SU-DHL-6 (cell line): Measurements from ENCODE around the gene CARMIL1.

ENCODE experiments used
- H2AFZ ChIP-seq: fragments of 200-600 bp; sonication (generic); 2 replicates; pipeline ENCODE4 v1.6.1; 2014; ENCODE audit warnings: low read depth, mild to moderate bottlenecking, moderate library complexity, mixed read lengths, antibody characterized with exemption, low read length; ENCODE audit not compliant: severe bottlenecking
- H3F3A ChIP-seq: fragments of 200-600 bp; shearing (Covaris generic); 2 replicates; pipeline ENCODE4 v1.6.0; 2016; ENCODE audit warnings: antibody characterized with exemption, mild to moderate bottlenecking; ENCODE audit not compliant: insufficient read depth
- H3K27ac ChIP-seq: fragments of 200-600 bp; sonication (generic); 2 replicates; pipeline ENCODE4 v1.5.1; 2016; ENCODE audit warnings: low read depth, mild to moderate bottlenecking, low read length, moderate library complexity, mixed read lengths
- H3K27me3 ChIP-seq: fragments of 200-600 bp; sonication (generic), shearing (Covaris generic); 2 replicates; pipeline ENCODE4 v1.6.0; 2014; ENCODE audit warnings: mild to moderate bottlenecking, low read length
- H3K36me3 ChIP-seq: fragments of 200-600 bp; sonication (generic); 2 replicates; pipeline ENCODE4 v1.6.1; 2014; ENCODE audit warnings: mild to moderate bottlenecking, low read length, mixed read lengths
- H3K4me2 ChIP-seq: fragments of 300-600, 200-600 bp; shearing (Covaris generic), sonication (generic); 2 replicates; pipeline ENCODE4 v1.6.0; 2014; ENCODE audit warnings: low read length, low read depth, mild to moderate bottlenecking; ENCODE audit not compliant: poor library complexity, severe bottlenecking
- H3K4me3 ChIP-seq: fragments of 200-600 bp; sonication (generic); 2 replicates; pipeline ENCODE4 v1.5.1; 2014; ENCODE audit warnings: antibody characterized with exemption, low read length, mild to moderate bottlenecking, mixed read lengths; ENCODE audit not compliant: insufficient read depth, poor library complexity, severe bottlenecking
- H3K79me2 ChIP-seq: fragments of 200-600 bp; sonication (generic); 2 replicates; pipeline ENCODE4 v1.6.1; 2014; ENCODE audit warnings: mild to moderate bottlenecking, low read length, moderate library complexity; ENCODE audit not compliant: insufficient read depth
- H3K9ac ChIP-seq: fragments of 200-600 bp; sonication (generic); 2 replicates; pipeline ENCODE4 v1.7.0; 2014; ENCODE audit warnings: mild to moderate bottlenecking, low read length
- H3K9me2 ChIP-seq: fragments of 200-600 bp; sonication (generic); replicated peaks from 2 replicates; pipeline ENCODE4 v1.6.1; 2014; ENCODE audit warnings: low read length; ENCODE audit not compliant: insufficient read depth
- H3K9me3 ChIP-seq: fragments of 200-600 bp; sonication (generic); 2 replicates; pipeline ENCODE4 v1.6.1; 2014; ENCODE audit warnings: low read length, mixed read lengths; ENCODE audit not compliant: insufficient read depth
- H4K20me1 ChIP-seq: fragments of 200-600 bp; sonication (generic); 2 replicates; pipeline ENCODE4 v1.6.1; 2014; ENCODE audit warnings: low read depth, mild to moderate bottlenecking, antibody characterized with exemption, low read length, moderate library complexity, mixed read lengths
- EZH2phosphoT487 ChIP-seq: fragments of 200-600 bp; sonication (generic), shearing (Covaris generic); conservative IDR thresholded peaks from 2 replicates; pipeline ENCODE4 v1.6.1; 2018; ENCODE audit warnings: mild to moderate bottlenecking, antibody characterized with exemption, low read length, moderate library complexity, mixed read lengths
- TF ChIP-seq, protein P1 (sequence below): fragments of 200-600 bp; sonication (generic); IDR thresholded peaks from one replicate; pipeline ENCODE4 v1.5.1; 2017; ENCODE audit warnings: antibody characterized with exemption, mild to moderate bottlenecking, low read length, moderate library complexity; ENCODE audit not compliant: insufficient read depth, poor library complexity, severe bottlenecking

The CARMIL1 gene

DNA sequence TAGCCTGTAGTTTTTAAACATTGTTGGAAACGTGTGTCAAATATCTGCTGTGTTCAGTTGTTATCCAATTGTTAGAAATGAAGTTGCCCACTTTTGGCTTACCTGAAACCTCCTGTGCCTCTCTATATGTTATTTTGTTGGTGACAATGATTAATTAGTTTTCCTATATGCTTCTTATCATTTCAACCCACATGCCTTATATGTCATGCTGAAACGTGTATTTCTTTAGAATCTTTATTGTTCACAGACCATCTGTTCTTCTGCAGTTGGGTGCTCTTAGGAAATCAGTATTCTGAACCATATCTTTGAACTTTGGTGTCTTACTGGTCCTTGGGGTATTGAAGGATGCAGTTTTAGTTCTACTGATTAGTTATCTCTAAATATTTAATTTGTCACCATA is 281.7 kb downstream of the CARMIL1 start:
- Histone ChIP-seq H3K36me3 (peaks cover 4% of the 10 kb centered on the region; the same call in 1 of the 2 replicates), H3K9ac (no peak overlapping the region), H3K27ac (no peak overlapping the region), H3K4me3 (no peak overlapping the region), H3F3A (no peaks in the 10 kb centered on the region; the same call in 1 of the 2 replicates), H3K4me2 (no peak overlapping the region), H3K79me2 (no peaks in the 10 kb centered on the region), H3K27me3 (no peaks in the 10 kb centered on the region), H4K20me1 (no peaks in the 10 kb centered on the region), H2AFZ (no peak overlapping the region), H3K9me2 (no peaks in the 10 kb centered on the region), H3K9me3 (no peaks in the 10 kb centered on the region)
- TF ChIP-seq, protein P1, sequence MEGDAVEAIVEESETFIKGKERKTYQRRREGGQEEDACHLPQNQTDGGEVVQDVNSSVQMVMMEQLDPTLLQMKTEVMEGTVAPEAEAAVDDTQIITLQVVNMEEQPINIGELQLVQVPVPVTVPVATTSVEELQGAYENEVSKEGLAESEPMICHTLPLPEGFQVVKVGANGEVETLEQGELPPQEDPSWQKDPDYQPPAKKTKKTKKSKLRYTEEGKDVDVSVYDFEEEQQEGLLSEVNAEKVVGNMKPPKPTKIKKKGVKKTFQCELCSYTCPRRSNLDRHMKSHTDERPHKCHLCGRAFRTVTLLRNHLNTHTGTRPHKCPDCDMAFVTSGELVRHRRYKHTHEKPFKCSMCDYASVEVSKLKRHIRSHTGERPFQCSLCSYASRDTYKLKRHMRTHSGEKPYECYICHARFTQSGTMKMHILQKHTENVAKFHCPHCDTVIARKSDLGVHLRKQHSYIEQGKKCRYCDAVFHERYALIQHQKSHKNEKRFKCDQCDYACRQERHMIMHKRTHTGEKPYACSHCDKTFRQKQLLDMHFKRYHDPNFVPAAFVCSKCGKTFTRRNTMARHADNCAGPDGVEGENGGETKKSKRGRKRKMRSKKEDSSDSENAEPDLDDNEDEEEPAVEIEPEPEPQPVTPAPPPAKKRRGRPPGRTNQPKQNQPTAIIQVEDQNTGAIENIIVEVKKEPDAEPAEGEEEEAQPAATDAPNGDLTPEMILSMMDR: no peak
- no peak for TF ChIP-seq EZH2phosphoT487

DNA sequence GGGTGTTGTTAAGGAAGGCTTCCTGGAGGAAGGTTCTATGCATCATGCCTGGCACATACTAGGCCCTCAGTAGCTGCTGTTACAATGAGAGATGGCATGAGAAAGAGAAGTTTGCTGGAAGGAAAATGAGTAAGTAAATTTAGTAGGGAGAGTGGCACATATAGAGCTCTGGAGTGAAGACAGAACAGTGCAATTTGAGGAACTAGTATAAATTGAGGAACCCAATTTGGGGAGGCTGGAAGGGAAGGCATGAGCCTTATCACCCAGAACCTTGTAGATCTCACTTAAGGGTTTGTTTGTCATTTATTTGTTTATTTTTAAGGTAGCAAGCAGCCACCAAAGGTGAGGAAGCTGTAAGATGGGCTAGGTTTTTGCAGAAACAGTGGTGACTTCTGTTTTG is 285.8 kb downstream of the CARMIL1 start:
- no peaks in the 10 kb centered on the region for H3F3A ChIP-seq
- H3K27me3 ChIP-seq: no peaks in the 10 kb centered on the region
- TF ChIP-seq, protein P1: no peak
- TF ChIP-seq EZH2phosphoT487: no peak
- H3K4me3 ChIP-seq: no peak overlapping the region
- no peaks in the 10 kb centered on the region for H3K36me3 ChIP-seq
- H3K9me3 ChIP-seq: no peaks in the 10 kb centered on the region
- no peak overlapping the region for H2AFZ ChIP-seq
- no peak overlapping the region for H3K27ac ChIP-seq
- H3K9ac ChIP-seq: no peak overlapping the region
- H3K9me2 ChIP-seq: no peaks in the 10 kb centered on the region
- H3K79me2 ChIP-seq: no peaks in the 10 kb centered on the region
- no peak overlapping the region for H3K4me2 ChIP-seq
- no peaks in the 10 kb centered on the region for H4K20me1 ChIP-seq

DNA sequence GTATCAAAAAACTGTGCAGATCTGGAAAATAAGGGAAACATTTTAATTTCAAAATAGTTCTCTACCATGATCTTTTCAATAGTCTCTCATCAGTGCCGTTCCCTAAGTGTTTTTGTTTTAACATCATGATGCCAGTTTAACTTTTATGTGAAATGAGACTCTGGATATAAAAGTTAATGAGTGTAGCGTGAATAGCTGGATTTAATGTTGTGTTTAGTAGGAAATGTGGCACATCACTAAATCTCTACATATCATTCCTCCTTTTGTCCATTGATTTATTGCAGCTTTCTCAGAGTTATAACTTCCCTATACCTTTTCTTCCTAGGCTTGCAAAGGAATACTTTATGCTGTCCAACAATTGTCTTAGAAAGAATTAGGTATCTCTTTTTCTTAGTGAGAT is 291.4 kb downstream of the CARMIL1 start:
- H3K9ac ChIP-seq: no peak overlapping the region
- no peak overlapping the region for H3K4me2 ChIP-seq
- no peaks in the 10 kb centered on the region for H4K20me1 ChIP-seq
- H3K79me2 ChIP-seq: no peaks in the 10 kb centered on the region
- no peaks in the 10 kb centered on the region for H3K9me2 ChIP-seq
- H3K9me3 ChIP-seq: no peaks in the 10 kb centered on the region
- no peak for TF ChIP-seq EZH2phosphoT487
- TF ChIP-seq, protein P1: no peak
- H3K27ac ChIP-seq: no peak overlapping the region
- H3K27me3 ChIP-seq: no peaks in the 10 kb centered on the region
- H3K4me3 ChIP-seq: no peak overlapping the region
- H3K36me3 ChIP-seq: no peaks in the 10 kb centered on the region
- H2AFZ ChIP-seq: no peak overlapping the region
- no peaks in the 10 kb centered on the region for H3F3A ChIP-seq

DNA sequence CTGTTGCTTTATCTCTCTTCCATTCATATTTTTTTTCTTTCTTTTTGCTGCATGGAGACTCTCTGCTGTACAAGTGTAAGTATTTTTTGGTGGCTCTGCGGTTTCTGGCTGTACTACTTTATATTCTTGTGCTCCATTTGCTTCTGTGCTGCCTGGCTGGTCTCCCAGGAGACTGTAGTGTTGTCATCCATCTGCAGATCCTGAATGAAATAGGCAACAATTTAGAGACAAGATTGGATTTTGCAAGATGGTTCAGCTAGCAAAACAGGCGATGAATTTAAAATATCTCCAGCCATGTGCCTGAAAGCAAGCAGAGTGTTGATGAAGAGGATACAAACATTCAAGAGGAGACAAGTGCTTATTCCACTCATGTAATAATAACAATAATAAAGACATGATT is 297.7 kb downstream of the CARMIL1 start:
- no peak for TF ChIP-seq EZH2phosphoT487
- TF ChIP-seq, protein P1: no peak
- Histone ChIP-seq H3K4me2 (no peak overlapping the region), H3K9me2 (no peaks in the 10 kb centered on the region), H3K79me2 (no peaks in the 10 kb centered on the region), H3F3A (no peaks in the 10 kb centered on the region), H2AFZ (no peak overlapping the region), H3K9ac (no peak overlapping the region), H3K36me3 (no peaks in the 10 kb centered on the region), H3K9me3 (no peaks in the 10 kb centered on the region), H3K27me3 (no peaks in the 10 kb centered on the region), H4K20me1 (no peaks in the 10 kb centered on the region), H3K4me3 (no peak overlapping the region), H3K27ac (no peak overlapping the region)
